GM12875 (cell line): ENCODE measurements around the gene PDZD2.

Experiments used
- H3K4me3 ChIP-seq: one replicate; pipeline ENCODE4 v1.5.1; 2011; ENCODE audit warnings: low read depth, low read length, control low read depth
- TF ChIP-seq, protein P1 (sequence below): IDR thresholded peaks from 2 replicates; pipeline ENCODE4 v1.5.1; 2011; ENCODE audit warnings: low read depth, mild to moderate bottlenecking, control low read depth, inconsistent platforms, low read length, moderate library complexity, borderline replicate concordance; ENCODE audit not compliant: insufficient read depth

Gene PDZD2

DNA sequence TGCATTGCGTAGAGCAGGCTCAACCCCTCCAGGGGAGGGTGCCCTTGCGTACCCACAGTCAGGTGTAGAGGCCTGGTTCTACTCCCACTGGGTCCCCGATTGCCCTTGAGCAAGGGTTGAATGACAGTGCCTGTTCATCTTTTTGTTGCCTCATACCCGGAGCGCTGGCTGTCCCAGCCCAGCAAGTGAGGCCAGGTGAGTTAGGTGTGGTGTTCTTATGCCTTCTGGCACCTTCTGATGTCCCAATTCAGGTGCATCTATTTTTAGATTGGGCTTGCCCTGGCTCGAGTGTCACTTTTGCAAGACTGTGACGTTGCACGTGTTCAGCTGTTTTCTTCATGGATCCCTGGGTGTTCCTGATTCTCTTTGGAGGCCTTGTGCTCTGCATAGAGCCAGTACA, 277.4 kb downstream of the PDZD2 start:
- TF ChIP-seq, protein P1, sequence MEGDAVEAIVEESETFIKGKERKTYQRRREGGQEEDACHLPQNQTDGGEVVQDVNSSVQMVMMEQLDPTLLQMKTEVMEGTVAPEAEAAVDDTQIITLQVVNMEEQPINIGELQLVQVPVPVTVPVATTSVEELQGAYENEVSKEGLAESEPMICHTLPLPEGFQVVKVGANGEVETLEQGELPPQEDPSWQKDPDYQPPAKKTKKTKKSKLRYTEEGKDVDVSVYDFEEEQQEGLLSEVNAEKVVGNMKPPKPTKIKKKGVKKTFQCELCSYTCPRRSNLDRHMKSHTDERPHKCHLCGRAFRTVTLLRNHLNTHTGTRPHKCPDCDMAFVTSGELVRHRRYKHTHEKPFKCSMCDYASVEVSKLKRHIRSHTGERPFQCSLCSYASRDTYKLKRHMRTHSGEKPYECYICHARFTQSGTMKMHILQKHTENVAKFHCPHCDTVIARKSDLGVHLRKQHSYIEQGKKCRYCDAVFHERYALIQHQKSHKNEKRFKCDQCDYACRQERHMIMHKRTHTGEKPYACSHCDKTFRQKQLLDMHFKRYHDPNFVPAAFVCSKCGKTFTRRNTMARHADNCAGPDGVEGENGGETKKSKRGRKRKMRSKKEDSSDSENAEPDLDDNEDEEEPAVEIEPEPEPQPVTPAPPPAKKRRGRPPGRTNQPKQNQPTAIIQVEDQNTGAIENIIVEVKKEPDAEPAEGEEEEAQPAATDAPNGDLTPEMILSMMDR: no peak
- no peak overlapping the region for H3K4me3 ChIP-seq

DNA sequence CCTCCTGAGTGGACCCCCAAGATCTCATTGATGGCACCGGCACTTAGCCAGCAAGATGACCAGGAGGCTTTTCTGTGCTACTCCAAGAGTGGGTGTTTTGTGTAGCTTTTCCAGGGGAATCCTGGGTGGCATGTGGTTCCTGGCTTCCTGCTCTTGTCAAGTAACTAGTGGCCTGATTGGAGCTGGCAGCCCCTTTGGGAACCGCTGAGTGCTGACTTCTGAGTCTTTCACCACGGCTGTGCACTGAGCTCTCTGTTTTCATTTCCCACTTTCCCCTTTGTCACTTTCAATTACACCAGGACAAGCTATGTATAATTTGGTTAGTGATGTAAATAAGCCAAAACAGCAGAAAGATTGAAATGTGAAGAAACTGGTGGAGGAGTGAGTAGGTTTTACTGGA, 279.8 kb downstream of the PDZD2 start:
- no peak overlapping the region for H3K4me3 ChIP-seq

DNA sequence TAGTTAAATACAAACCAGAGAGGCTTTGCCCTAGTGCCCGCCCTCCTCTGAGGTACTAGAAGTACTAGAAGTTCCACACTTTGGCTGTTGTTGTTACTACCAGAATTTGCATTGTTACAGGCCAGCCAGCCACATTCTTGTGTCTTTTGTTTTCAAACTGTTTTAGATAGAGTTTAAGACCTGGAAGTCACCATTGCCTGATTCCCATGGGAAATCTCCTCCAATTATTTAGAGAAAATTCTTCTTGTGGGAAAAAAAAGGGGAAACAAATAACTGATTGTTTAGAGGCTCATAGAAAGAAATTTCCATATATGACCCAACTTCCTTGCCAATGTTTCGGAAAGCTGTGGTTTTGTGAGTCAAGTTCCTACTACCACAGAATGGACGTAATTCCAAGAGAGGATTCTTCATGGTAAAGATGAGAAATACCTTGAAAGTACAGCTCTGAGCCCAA, 282.9 kb downstream of the PDZD2 start:
- TF ChIP-seq, protein P1: no peak

More for the DNA sequence above, 279.8 kb downstream of the PDZD2 start:
- TF ChIP-seq, protein P1: no peak

DNA sequence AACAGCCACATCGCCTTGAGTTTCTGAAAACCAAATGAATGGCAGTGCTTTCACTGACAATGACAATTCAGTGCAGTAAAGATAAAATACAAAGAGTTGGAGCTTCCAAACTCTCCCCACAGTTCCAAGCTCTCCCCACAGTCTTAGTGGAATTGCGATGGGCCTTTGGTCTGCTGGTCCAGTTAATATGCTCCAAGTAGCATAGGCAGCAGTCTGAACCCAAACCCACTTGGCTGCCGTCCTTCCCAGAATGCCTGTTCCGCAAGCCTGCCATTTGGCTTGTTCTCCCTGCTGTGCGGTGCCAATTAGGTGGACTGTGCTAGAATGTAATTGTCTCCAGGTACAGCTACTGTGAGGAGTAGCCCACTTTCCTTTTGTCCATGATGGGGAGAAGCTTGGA, 285.1 kb downstream of the PDZD2 start:
- TF ChIP-seq, protein P1: no peak

More for the DNA sequence above, 282.9 kb downstream of the PDZD2 start:
- H3K4me3 ChIP-seq: no peak overlapping the region

DNA sequence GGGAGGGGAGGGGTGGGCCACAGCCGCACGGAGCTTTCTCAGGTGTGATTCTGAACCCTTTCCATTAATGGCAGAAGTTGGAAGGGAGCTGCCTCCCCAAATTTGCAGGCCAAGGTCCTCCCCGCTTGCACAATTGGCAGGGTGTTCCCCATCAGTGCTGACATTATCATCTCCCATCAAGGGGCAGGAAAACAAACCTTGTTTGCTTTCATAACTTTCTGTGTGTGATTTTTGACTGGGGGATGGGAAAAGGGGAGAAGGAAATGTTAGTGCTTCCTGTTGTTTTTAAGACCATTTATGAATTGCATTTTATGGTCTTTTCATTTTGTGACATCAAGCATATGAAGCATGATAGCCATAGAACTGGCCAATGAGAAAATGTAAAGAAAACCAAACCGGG, 292.9 kb downstream of the PDZD2 start:
- TF ChIP-seq, protein P1: no peak
- H3K4me3 ChIP-seq: no peak overlapping the region

More for the DNA sequence above, 285.1 kb downstream of the PDZD2 start:
- no peak overlapping the region for H3K4me3 ChIP-seq

DNA sequence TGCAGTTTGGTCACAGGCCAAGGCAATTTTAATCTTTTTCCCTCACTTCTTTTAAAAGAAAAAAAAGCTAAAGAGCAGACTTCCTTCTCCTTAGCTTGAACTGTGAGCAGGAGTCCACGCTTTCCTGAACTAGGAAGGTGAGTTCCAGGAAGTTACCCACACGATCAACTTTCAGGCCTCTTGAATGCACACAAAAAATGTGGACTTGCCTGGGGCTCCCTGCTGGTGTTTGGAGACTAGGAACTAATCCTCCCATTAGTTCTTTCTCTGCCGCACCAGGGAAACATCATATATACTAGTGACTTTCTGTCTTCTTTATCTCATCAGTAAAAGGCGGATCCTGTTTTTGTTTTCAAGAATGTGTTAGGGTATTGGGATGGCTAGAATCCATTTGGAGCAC, 295.2 kb downstream of the PDZD2 start:
- TF ChIP-seq, protein P1: no peak
- no peak overlapping the region for H3K4me3 ChIP-seq

DNA sequence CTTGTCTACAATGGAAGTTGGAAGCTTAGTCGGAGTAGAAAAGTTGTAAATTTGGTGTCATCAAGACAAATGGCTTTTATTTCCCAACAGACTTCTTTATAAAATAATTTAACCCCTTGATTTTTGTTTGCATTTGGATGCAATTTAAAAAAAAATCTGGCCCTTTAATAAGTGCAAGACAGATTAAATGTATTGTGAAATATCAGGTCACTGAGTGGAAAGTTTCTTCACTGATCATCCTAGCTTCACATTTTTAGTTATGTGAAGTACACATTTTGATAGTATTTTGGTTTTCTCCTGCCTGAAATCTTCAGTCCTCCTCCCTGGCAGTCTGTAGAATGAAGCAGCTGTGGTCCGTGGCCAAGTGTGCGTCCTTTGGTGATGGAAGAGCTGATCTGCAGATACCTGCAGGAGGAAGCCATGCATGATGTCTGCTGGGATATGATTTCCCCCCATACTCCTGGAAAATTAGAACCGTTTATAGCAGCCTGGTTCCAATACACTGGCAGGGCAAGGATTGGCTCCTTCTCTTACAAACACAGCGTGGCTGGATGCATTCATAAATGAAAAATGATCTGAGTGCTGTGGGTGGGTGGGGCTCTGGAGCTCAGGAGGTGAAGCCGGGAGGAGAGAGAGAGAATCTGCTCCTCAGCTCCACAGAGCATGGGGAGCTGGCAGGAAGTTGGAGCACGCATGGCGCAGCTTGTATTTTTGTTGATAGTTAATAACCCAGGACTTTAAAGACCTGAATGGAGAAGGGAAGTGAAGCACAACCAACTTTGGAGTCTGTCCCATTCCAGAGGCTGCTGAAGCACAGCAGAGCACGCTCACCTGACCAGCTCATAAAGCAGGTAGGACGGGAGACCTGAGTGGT, 296.8 kb downstream of the PDZD2 start:
- no peak overlapping the region for H3K4me3 ChIP-seq
- TF ChIP-seq, protein P1: no peak
